Lung (tissue), 12 donors: ENCODE results near the gene FAF2. TPM values are rescaled to one million over a fixed set of nuclear protein-coding genes. Genes with fewer than 3 reads are reported as not detected.

Experiments used
- ATAC-seq: fragments of 200-7000 bp; cut with Tn5 transposase; one replicate; pipeline ENCODE4 v1.9.1; 2020; ENCODE audit warnings: moderate number of reproducible peaks; ENCODE audit not compliant: insufficient read depth, low FRiP score
- DNase-seq, 3 donors: peaks; one replicate each; pipeline ENCODE4 v3.0.0-alpha.2; 2013 to 2017
- H3K27ac ChIP-seq, 2 donors: one replicate each; pipeline ENCODE4 v1.5.1; 2013; ENCODE audit warnings: mild to moderate bottlenecking in 2 of 2, moderate library complexity in 2 of 2, control low read depth in 1 of 2, inconsistent platforms in 1 of 2, low read depth in 1 of 2, low read length in 1 of 2
- H3K27me3 ChIP-seq, 3 donors: one replicate each; pipeline ENCODE4 v1.5.1; 2013; ENCODE audit warnings: low read length in 2 of 3; ENCODE audit not compliant: control insufficient read depth in 3 of 3, insufficient read depth in 3 of 3
- H3K36me3 ChIP-seq, 4 donors: one replicate each; pipeline ENCODE4 v1.5.1; 2013; ENCODE audit warnings: low read length in 4 of 4, mild to moderate bottlenecking in 1 of 4, moderate library complexity in 1 of 4; ENCODE audit not compliant: control insufficient read depth in 4 of 4, insufficient read depth in 4 of 4
- H3K4me1 ChIP-seq, 5 donors: one replicate each; pipeline ENCODE4 v1.5.1; 2013; ENCODE audit warnings: low read length in 5 of 5, mild to moderate bottlenecking in 2 of 5, moderate library complexity in 1 of 5; ENCODE audit not compliant: control insufficient read depth in 5 of 5, insufficient read depth in 5 of 5
- H3K4me3 ChIP-seq: one replicate; pipeline ENCODE4 v1.5.1; 2013; ENCODE audit warnings: mild to moderate bottlenecking, control low read depth, moderate library complexity
- H3K9ac ChIP-seq, 2 donors: one replicate each; pipeline ENCODE4 v1.5.1; 2013; ENCODE audit warnings: low read length in 2 of 2, control low read depth in 1 of 2; ENCODE audit not compliant: insufficient read depth in 1 of 2
- H3K9me3 ChIP-seq, 4 donors: one replicate each; pipeline ENCODE4 v1.5.1; 2013; ENCODE audit warnings: low read length in 3 of 4, mild to moderate bottlenecking in 1 of 4, moderate library complexity in 1 of 4; ENCODE audit not compliant: control insufficient read depth in 4 of 4, insufficient read depth in 3 of 4
- CTCF ChIP-seq: IDR thresholded peaks from 2 replicates; pipeline ENCODE4 v1.5.1; 2012; ENCODE audit warnings: mild to moderate bottlenecking; ENCODE audit errors: control extremely low read depth, extremely low read depth
- WGBS, 2 donors: extraction: QIAGEN DNeasy Blood & Tissue Kit; methylation state at CpG; one replicate each; pipeline ENCODE4 v1.1.7; 2013; 5-methylcytosine and 5-hydroxymethylcytosine counted together
- polyA plus RNA-seq, 2 donors: library from polyadenylated mRNA; stranded (reverse); fragments of 200-250 nt; gene quantifications; one replicate each; pipeline ENCODE4 v1.2.1, GENCODE V29; 2013
- total RNA-seq, 2 donors: library from RNA; depleted of rRNA in 1 of 2; stranded (reverse); fragments of >200 nt in 1 of 2; gene quantifications; one replicate each; pipeline ENCODE4 v1.2.1, GENCODE V29; 2014 to 2021
- donor health status: control.
- donor health status: control.
- donor health status: Bipolar disorder and iron deficiency.
- donor health status: healthy.
- donor health status: DM: yes; HTN: yes; CAD: no.

FAF2 gene
- total and polyA plus RNA-seq, 4 donors: 12.5 to 40.1 (median 26.6) TPM

GRCh38 chr5:176420086-176420485 lies 28.1 kb upstream of the FAF2 start:
- Histone ChIP-seq H3K9ac (no peak overlapping the region), H3K27ac (no peak overlapping the region), H3K27me3 (no peaks in the 10 kb centered on the region), H3K36me3 (no peaks in the 10 kb centered on the region), H3K4me1 (peaks cover under 1 to 15% (median 4%) of the 10 kb centered on the region in 5 donors), H3K4me3 (no peak overlapping the region), H3K9me3 (no peaks in the 10 kb centered on the region)
- no peak for DNase-seq
- ATAC-seq: no peak
- TF ChIP-seq CTCF: no peak
- 74 to 85% methylated on average over 5 of the region's 5 CpGs for WGBS, 2 donors

DNA sequence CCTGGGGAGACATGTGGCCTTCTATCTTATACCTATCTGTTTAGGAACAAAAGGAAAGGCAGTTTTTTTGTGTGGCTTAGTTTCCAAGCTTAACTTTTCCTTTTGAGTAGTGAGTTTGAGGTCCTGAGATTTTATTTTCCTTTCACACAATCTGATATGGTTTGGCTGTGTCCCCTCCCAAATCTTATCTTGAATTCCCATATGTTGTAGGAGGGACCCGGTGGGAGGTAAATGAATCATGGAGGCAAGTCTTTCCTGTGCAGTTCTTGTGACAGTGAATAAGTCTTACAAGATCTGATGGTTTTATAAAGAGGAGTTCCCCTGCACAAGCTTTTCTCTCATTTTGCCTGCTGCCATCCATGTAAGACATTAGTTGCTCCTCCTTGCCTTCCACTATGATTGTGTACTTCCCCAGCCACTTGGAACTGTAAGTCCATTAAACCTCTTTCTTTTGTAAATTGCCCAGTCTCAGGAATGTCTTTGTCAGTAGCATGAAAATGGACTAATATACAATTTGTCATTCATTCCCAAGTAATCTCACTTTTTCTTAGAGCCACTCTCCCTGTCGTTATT lies 27.1 kb upstream of the FAF2 start:
- TF ChIP-seq CTCF: no peak
- Histone ChIP-seq H3K9ac (no peak overlapping the region), H3K36me3 (no peaks in the 10 kb centered on the region), H3K4me1 (peaks cover 0 to 7% (median 0%) of the 10 kb centered on the region in 5 donors), H3K4me3 (no peak overlapping the region), H3K9me3 (no peaks in the 10 kb centered on the region), H3K27me3 (no peaks in the 10 kb centered on the region), H3K27ac (no peak overlapping the region)
- WGBS, 2 donors: 59 to 65% methylated on average over 2 of the region's 2 CpGs
- DNase-seq: no peak
- no peak for ATAC-seq

DNA sequence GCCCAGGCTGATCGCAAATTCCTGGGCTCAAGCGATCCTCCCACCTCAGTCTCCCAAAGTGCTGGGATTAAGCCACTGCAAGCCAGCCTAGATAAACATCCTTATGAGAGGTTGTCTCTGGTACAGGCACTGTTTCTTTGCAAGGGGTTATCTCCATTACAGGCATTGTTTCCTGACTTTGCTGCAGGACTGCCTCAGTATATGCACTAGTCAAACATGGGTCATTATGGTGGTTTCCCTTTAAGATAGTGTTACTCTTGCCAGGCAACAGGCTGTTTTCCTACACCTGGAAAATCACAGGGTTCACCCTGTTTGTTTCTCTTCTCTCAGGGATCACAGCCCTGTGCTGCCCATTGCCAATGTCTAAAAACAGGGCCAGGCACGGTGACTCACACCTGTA lies 24.0 kb upstream of the FAF2 start:
- Histone ChIP-seq H3K27me3 (no peaks in the 10 kb centered on the region), H3K27ac (no peak overlapping the region), H3K9ac (no peak overlapping the region), H3K36me3 (no peaks in the 10 kb centered on the region), H3K4me1 (no peaks in the 10 kb centered on the region), H3K4me3 (no peak overlapping the region), H3K9me3 (no peaks in the 10 kb centered on the region)
- TF ChIP-seq CTCF: no peak
- no peak for DNase-seq
- WGBS, 2 donors: 88 to 90% methylated on average over 3 of the region's 3 CpGs
- no peak for ATAC-seq

DNA sequence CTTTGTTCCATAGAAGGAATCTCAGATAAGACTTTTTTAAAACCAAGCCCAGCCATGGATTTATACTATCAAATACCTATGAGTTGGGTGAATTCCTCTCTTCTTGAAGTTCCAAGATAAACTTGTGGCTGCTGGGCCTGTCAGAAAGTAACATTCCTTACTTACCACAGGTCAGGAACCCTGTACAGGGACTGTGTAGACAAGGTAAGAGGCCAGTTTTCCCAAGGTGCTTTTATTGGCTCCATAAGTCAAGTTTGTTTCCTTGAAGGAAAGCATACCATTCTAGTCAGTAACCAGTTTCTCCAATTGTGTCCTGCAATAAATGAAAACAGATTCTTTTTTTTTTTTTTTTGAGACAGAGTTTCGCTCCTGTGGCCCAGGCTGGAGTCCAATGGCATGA lies 23.0 kb upstream of the FAF2 start:
- no peaks in the 10 kb centered on the region for H3K27me3 ChIP-seq
- TF ChIP-seq CTCF: no peak
- H3K9ac ChIP-seq: no peak overlapping the region
- DNase-seq: no peak
- no peaks in the 10 kb centered on the region for H3K36me3 ChIP-seq
- WGBS, 2 donors: 88 to 100% methylated on average over 1 of the region's 1 CpG
- no peaks in the 10 kb centered on the region for H3K9me3 ChIP-seq
- no peak overlapping the region for H3K27ac ChIP-seq
- H3K4me3 ChIP-seq: no peak overlapping the region
- no peaks in the 10 kb centered on the region for H3K4me1 ChIP-seq
- ATAC-seq: no peak
